Measurements from ENCODE around the gene C3orf52.
"Not testable (repeated sequence)": the region's sequence is repeated elsewhere in the genome, so short reads cannot be mapped to it uniquely, and the experiment has no call there.

The C3orf52 gene, protein sequence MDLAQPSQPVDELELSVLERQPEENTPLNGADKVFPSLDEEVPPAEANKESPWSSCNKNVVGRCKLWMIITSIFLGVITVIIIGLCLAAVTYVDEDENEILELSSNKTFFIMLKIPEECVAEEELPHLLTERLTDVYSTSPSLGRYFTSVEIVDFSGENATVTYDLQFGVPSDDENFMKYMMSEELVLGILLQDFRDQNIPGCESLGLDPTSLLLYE

DNA sequence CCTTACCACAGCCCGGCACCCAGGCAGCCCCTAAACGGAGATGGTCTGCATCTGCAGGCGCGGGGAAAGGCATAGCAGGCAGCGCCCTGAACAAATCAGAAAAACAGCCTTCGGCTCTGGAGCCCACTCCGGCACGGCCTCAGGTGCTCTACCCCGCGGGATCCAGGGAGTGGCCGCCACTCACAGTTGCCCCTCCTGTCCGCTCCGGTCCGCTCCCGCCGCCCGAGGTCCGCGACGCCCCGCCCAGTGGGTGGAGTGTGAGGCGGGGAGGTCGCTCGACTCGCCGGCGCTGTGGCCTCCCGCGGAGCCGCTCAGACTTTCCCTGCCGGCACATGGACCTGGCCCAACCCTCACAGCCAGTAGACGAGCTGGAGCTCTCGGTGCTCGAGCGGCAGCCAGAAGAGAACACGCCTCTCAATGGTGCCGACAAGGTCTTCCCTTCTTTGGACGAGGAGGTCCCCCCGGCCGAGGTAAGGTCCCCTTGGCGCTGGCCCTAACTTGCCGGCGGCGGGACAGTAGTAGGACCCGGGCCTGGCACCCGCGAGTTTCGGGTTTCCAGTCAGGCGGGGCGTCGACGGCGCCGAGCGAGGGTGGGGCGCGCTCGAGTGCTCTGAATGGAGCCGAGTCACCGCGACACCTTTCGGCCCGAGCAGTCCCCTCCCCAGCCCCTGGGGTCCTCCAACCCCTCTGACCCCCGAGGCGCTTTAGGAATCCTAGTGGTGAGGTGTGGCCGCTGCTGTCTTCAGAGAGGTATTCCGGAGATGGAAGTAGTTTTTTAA is at the start of gene C3orf52:
C3orf52 (plus strand) TSS at position 314 of the 779 bp plus-strand sequence; CDS start at position 333, 19 bp downstream.
- peak; percentile 43 to 52 for DNase-seq

DNA sequence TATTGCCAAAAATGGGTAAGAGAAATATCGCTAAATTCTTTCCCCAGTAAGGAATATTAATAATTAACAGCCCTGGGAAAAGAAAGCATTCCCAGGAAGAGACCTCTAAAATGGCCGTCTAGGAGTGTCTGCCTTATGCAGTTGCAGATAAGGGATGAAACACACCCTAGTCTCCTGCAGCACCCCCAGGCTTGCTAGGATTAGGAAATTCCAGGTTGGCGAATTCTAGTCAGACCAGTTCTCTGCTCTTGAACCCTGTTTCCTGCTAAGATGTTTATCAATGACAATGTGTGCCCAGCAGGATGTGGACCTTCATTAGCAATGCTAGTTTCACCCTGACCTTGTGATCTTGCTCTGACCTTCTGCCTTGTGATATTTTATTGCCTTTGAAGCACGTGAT is 49.0 kb upstream of the C3orf52 start:
- not testable (repeated sequence) for DNase-seq

DNA sequence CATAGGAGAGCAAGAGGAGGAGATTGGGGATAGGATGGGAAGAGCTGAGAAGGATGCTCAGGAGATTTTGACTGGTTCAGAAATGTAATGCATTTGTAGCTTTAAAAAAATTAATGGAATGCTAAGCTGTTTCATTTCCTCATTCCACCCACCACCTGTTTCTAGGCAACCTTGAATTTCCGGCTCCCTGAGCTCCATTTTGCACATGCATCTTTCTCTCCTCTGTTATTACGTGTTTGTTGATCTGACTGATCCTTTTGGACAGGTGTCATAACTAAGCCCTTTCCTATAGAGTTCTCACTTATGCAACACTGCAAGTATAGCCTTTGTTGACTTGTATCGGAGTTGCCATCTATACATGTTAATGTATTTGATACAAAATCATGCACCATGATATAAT is 47.3 kb upstream of the C3orf52 start:
- DNase-seq, result no peak

DNA sequence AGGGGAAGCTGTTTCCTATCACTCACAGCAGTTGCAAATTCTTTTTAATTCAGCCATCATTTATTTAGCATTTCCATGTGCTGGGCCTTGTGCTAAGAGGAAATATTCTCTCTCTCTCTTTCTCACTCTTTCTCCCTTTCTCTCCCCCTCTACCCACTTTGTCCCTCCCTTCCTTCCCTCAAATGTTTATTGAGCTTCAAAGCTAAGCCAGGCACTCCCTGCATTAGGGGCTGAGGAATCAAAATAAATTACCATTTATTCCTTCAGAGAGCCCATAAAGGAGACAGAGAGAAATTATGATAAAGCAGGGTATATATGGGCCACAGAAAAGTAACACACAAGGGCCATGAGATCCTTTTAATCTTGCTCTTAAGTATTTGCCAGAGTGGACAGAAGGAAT is 44.9 kb upstream of the C3orf52 start:
- no peak for DNase-seq

DNA sequence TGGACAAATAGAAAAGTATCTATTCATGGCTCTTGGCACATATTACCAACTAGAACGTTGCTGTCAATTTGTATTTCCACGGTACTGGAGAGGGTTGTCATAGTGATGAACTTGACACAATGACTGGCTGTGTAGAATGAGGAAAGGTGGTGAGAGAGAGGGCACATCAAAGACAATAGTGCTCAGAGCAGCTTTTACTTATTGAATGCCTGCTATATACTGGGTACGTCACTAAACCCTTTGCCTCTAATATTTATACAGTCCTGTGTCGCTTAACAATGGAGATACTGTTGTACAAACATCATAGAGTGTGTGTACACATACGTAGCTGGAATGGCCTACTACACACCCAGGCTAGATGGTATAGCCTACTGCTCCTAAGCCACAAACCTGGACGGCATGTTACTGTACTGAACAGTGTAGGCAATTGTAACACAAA is 43.3 kb upstream of the C3orf52 start:
- DNase-seq, result no peak

DNA sequence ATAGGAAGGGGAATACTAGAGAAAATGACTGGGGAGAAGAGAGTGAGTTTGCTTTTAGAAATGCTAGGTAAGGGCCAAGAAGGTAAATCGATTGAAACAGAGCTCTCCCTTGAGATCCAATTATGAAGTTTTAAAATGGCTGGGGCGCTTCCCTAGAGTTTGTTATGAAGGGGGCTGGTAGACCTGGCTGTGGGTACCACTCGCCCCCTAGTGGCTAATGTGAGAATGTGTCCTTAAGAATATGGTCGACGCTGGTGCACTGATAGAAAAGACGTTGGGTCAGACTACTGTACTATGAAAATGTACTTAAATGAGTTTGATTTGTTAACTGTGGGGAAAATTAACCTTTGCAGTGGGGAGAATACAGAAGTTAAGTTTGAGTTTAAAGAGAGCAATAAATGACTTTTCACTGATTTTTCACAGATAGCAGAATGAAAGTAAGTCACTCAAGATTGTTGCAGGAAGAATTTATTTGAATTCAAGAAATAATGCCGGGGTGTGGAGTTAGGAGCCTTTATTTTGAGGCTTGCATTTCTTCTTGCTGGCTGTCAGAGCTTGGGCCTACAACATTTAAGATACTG is 42.5 kb upstream of the C3orf52 start:
- DNase-seq, result peak; percentile 46 to 74

DNA sequence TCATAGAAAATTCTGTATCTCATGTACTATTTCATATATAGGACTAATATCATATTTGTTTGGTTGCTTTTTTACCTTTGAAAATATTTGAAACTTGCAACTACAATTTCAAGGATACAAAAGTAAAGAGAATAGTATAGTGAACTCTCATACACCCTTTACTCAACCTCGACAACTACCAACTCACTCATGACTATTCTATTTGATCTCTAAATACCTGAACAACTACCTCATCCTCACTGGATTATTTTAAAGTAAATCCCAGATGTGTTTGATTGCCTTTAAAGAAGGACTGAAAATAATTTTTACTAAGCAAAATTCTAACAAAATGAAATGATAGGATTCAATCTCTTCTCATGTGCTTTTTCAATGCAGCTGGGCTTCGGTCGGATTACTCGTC is 39.6 kb upstream of the C3orf52 start:
- DNase-seq, result no peak

DNA sequence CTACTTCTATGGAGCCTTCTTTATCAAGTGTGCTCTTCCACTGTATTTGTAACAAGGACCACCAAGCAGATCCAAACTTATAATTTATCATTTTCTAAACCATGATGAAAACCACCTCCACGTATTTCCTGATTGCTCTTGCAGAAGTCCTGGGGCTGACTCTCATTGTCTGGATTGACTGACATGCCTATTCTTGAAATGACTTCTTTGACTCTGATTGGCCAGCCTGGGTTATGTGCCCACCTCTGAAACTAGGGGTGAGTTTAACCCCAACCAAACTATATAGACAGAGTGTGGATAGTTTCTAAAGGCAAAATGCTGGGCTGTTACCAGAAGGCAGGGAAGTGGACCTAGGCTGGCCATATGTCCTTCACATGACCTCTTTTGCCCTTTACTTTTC is 38.9 kb upstream of the C3orf52 start:
- no peak for DNase-seq

DNA sequence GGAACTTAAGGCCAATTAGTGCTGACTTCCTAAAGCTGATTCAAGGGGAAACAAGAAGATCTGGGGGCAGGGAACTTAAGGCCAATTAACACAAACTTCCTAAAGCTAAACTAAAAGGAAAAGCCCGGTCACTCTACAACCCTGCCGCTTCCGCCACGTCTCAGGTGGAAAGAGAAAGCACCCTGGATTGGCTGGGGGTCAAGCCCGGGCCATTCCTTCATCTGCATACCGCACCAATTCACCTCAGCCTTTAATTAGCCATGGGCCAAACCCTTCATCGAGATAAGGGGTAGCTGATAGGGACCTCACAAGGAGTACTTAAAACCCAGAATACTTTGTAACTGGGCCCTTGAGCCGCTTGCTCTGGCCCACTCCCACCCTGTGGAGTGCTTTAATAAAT is 37.3 kb upstream of the C3orf52 start:
- no peak for DNase-seq

DNA sequence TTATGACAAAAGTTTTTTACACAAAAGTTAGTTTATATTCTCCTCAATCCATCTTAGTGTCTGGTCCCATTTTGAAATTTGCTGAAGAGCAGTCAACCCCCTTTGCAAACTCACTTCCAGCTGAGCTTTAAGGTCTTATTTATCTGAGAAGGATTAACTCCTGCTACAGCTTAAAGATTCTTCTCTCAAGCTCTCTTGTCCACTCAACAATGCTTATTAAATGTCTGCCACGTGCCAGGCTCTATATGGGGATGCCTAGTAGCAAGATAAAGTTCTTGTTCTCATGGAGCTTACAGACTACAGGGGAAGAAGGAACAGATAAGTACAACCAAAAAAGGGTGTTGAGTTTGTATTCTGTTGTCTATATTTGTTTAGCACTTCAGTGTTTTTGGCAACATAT is 33.0 kb upstream of the C3orf52 start:
- DNase-seq, result no peak

DNA sequence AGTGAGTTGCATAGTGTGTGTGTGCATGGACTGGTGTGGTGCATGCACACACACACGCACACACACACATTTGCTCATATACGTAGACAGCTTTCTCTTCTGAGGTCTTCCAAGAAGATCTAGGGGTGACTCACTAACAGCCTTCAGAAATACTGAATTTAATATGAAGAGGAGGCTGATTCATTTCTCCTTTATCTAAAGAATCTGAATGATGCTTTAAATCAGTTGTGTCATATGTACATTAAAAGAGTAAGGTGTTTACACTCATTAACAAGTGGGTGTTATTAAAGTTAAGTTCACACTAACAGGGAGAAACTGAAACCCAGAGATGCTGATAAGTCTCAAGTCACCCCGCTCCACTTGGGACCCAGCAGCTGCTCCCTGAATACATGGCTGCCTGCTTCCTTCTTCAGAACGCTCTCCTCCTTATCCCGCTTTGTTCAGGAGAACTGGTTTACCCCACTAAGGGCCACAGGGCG is 29.7 kb upstream of the C3orf52 start:
- DNase-seq, result no peak

DNA sequence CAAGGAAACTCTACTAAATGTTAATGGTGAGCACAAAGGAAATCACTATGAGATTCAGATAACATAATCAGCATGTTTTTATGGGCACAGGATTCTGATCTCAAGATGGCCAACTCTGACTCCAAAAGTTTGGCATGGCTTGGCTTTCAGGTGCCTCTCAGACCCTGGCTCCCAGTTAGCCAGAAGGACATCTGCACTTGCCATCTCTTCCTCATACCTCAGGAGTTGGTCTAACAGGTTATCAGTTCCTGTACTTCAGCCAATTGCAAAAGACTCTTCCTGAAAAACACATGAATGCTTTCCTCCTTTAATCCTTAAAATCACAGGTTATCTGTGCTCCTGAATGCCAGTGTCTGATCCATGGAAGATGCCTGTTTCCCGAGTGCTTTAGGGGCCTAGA is 26.7 kb upstream of the C3orf52 start:
- DNase-seq, result no peak

DNA sequence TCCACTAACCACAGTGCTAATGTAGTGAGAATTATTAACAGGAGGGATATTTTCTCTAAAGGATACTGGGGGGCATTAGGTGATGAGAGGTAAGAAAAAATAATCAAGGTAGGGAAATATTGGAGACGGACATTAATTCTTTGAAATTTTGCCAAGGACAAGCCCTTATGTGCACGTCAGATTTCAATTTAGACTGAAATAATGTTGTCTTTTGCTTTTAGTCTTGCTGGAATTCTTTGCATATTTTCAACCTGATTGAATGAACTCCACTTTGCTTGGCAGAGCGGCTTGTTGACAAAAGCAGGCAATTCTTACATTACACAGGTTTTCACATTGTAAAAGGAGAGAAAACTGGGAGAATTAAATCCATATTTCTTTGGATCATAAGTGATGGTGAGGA is 25.0 kb upstream of the C3orf52 start:
- DNase-seq, result no peak

DNA sequence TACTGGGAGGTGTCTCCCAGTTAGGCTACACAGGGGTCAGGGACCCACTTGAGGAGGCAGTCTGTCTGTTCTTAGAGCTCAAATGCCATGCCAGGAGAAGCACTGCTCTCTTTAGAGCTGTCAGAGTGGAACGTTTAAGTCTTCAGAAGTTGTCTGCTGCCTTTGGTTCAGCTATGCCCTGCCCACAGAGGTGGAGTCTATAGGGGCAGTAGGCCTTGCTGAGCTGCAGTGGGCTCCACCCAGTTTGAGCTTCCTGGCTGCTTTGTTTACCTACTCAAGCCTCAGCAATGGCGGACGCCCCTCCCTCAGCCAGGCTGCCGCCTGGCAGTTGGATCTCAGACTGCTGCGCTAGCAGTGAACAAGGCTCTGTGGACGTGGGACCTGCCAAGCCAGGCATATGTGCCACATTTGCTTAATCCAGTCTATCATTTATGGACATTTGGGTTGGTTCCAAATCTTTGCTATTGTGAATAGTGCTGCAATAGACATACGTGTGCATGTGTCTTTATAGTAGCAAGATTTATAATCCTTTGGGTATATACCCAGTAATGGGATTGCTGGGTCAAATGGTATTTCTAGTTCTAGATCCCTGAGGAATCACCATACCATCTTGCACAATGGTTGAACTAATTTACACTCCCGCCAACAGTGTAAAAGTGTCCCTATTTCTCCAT is 13.7 kb upstream of the C3orf52 start:
- DNase-seq, result not testable (repeated sequence)

DNA sequence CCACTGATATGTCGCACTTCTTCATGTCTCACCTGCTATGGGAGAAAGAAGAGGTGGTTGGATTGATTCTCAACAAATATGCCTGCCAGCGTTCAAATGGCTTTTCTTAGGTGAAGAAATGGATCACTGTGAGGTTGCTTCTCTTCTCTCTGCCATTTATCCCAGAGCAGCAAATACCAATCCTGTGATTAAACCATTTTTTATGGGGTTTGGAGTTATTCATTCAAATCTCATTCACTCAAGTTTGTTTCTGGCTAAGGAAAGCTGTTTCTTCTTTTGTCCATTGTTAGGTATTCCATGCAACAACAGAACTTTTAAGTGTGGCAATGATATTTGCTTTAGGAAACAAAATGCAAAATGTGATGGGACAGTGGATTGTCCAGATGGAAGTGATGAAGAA is 12.2 kb upstream of the C3orf52 start:
- no peak for DNase-seq

DNA sequence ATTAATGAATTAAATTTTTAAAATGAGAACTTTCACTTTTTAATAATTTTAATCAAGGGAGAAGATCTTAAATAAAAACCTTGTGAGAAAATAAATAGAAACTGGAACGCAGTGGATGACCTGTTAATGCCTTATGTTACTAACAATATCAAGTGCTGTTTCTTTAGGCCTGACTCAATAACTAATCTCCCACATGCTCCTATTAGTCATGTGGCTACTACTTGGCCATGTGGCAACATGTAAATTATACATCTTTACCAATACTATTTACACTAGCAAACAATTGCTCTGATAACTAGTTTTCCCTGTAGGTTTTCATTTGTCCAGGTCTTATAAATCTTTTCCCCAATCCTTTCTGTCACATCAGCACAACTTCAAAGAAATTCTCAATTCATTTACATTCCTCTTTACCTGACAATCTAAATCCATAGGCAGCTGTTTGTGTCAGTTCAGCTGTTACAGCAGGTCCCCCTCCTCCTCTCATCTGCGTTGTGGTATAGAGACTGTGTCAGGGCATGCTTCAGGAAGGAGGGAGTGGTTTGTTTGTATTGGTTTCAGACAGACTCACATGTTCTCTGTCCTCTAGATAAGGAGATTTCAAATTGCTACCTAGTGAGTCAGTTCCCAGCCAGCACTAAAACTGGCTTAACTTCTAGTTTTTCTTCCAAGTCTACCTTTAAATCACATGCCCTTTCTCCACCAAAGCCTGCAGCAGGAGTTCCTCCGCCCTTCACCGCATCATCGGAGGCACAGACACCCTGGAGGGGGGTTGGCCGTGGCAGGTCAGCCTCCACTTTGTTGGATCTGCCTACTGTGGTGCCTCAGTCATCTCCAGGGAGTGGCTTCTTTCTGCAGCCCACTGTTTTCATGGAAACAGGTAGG is 11.3 kb upstream of the C3orf52 start:
- DNase-seq, result no peak

DNA sequence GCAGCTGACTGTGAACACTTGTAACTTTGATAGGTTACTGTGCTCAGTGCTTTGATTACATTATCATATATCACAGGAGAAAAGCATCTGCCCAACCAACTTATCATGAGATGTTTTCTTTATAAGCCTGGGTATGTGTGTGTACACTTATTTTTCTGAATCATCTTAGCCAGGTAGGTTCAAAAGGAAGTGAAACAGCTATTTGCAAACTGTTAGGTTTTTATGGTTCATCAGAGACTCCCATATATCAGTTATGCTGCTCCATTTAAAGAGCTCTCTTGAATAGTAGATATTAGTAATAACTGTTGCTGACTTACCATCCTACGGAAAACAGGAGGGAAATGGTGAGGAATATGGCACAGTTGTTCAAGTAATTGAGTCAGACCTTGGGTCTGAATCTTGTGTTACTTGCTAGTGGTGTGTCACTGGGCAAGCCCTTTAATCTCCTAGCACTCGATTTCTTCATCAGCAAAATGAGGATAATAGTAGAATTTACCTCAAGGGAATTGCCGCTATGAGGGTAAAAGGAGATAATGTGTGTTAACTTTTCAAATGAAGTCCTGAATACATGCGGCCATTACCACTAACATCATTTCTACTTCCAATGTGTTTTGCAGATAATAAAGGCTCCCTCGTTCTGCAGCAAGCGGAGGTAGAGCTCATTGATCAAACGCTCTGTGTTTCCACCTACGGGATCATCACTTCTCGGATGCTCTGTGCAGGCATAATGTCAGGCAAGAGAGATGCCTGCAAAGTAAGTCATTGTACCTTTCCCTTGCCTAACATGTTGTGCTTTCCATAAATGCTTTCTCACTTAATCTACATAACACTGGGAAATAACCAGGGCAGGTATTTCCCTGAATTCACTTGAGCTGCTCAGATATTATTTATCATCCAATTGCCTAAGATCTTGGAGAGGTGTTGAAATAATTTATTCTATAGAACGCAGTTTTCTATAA is 7.8 kb upstream of the C3orf52 start:
- DNase-seq, result no peak

DNA sequence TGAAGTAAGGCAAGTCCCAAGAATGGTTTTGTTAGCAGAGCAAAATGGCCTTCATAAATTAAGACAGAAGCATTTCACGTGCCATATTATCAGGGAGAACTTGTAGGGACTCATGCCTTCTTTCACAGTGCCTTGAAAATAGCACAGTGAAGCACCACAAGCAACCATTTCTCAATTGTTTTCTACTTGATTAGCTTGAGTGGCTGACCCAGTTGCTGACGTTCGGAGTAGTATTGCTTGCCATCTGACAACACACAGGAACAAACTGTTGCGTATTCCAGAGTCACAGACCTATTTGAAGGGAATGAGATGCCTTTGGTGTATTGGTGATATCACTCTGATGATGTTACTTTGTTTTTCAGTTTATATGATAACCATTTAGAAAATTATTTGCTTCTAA is 3.0 kb upstream of the C3orf52 start:
- no peak for DNase-seq

DNA sequence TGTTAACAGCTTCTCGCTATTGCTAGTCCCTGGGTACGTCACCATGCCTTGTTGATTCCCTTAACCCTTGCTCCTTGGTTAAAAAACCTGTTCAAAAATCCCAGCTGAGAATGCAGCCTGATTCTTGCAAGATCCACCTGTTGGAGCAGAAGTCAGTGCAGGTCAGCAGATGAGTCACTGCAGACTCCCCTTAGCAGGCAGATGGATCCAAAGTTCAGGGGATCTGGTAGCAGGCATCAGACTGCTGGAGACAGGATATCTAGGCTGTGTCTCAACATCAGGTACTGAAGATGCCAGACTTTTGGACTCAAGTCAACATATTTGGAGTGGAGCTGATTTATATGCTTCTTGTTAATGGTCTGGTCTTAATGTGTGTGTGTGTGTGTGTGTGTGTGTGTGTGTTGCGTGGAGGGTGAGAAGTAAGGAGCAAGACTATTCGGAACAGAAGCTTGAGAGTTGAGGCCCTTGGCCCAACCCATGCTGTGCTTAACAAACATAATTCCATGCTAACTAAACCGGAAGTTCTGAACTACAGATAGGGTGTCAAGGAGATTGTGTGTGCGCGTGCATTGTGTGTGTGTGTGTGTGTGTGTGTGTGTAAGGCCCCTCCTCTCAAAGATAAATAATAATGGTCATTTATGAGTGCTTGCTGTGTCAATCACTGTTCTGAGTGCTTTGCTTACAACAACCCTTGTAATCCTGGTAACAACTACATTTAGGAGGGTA is 1.0 kb upstream of the C3orf52 start:
- DNase-seq, result no peak

DNA sequence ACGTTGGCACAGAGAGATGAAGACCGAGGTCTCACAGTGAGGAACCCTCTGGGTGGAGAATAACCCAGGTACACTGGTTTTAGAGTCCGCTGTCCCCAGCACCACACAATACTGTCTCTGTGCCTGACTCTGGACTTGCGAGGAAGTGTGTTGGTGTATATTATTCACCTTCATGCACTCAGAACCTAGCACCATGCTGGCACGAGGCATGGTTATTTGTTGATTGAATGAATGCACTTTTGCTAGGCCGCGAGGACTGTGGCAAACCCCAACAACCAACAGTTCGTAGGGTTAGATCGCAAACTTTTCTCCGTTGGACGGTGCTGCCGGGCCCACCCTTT is 484 bp upstream of the C3orf52 start:
- no peak for DNase-seq
